SH-SY5Y (cell line): ENCODE data around the gene BTN1A1.

Experiments used
- GATA2 ChIP-seq: IDR thresholded peaks from 2 replicates; pipeline ENCODE4 v1.6.1; 2011; ENCODE audit warnings: mild to moderate bottlenecking, low read depth, low read length
- GATA3 ChIP-seq: IDR thresholded peaks from 2 replicates; pipeline ENCODE4 v1.6.1; 2011; ENCODE audit warnings: low read depth, mild to moderate bottlenecking, low read length, moderate library complexity

- no peak for TF ChIP-seq GATA2
- no peak for TF ChIP-seq GATA3
These were observed 7.6 kb downstream of the BTN1A1 start for GRCh38 chr6:26507658-26508057.
